Measurements from ENCODE around the gene MITF.

DNA sequence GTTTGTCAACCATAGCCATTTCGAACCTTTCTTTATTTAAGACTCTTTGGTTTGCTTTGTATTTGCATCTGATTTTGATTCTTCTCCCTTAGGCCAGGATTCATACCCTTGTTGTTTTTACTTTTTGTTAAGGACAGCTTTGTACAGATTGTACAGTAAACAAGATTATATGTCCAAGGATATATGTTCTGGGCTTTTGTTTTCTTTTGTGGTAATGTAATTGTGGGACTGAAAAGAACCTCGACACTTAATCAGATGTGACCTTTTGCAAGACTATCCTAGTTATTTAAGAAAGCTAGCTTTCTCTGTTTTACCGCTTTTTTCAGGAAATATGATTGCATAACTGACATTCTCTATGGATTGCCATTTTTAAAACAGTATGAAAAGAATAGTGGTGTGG is 193.2 kb downstream of the MITF start:
- TF ChIP-seq, protein P1, sequence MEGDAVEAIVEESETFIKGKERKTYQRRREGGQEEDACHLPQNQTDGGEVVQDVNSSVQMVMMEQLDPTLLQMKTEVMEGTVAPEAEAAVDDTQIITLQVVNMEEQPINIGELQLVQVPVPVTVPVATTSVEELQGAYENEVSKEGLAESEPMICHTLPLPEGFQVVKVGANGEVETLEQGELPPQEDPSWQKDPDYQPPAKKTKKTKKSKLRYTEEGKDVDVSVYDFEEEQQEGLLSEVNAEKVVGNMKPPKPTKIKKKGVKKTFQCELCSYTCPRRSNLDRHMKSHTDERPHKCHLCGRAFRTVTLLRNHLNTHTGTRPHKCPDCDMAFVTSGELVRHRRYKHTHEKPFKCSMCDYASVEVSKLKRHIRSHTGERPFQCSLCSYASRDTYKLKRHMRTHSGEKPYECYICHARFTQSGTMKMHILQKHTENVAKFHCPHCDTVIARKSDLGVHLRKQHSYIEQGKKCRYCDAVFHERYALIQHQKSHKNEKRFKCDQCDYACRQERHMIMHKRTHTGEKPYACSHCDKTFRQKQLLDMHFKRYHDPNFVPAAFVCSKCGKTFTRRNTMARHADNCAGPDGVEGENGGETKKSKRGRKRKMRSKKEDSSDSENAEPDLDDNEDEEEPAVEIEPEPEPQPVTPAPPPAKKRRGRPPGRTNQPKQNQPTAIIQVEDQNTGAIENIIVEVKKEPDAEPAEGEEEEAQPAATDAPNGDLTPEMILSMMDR (IDR thresholded peaks at IDR 0.05; ENCODE audit: poor library complexity, severe bottlenecking): no peak
- TF ChIP-seq, protein P2, sequence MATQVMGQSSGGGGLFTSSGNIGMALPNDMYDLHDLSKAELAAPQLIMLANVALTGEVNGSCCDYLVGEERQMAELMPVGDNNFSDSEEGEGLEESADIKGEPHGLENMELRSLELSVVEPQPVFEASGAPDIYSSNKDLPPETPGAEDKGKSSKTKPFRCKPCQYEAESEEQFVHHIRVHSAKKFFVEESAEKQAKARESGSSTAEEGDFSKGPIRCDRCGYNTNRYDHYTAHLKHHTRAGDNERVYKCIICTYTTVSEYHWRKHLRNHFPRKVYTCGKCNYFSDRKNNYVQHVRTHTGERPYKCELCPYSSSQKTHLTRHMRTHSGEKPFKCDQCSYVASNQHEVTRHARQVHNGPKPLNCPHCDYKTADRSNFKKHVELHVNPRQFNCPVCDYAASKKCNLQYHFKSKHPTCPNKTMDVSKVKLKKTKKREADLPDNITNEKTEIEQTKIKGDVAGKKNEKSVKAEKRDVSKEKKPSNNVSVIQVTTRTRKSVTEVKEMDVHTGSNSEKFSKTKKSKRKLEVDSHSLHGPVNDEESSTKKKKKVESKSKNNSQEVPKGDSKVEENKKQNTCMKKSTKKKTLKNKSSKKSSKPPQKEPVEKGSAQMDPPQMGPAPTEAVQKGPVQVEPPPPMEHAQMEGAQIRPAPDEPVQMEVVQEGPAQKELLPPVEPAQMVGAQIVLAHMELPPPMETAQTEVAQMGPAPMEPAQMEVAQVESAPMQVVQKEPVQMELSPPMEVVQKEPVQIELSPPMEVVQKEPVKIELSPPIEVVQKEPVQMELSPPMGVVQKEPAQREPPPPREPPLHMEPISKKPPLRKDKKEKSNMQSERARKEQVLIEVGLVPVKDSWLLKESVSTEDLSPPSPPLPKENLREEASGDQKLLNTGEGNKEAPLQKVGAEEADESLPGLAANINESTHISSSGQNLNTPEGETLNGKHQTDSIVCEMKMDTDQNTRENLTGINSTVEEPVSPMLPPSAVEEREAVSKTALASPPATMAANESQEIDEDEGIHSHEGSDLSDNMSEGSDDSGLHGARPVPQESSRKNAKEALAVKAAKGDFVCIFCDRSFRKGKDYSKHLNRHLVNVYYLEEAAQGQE (IDR thresholded peaks at IDR 0.05; ENCODE audit: borderline replicate concordance): no peak
- TF ChIP-seq EZH2 (IDR thresholded peaks at IDR 0.05; ENCODE audit: borderline replicate concordance, insufficient read depth, low read length, poor library complexity, severe bottlenecking) (no peak), TAF1 (IDR thresholded peaks at IDR 0.05; ENCODE audit: low read depth) (no peak), EP300 (conservative IDR thresholded peaks at IDR 0.05; ENCODE audit: poor library complexity, severe bottlenecking) (no peak)
